Keratinocyte (primary cell): ENCODE results near the gene UNK. TPM values are rescaled to one million over a fixed set of nuclear protein-coding genes. Genes with fewer than 3 reads are reported as not detected.
"Not testable (repeated sequence)": the region's sequence is repeated elsewhere in the genome, so short reads cannot be mapped to it uniquely, and the experiment has no call there.

Experiments
- DNase-seq: peaks from one replicate; pipeline ENCODE4 v3.0.0-alpha.2; 2011; ENCODE audit warnings: low read depth, missing footprints, low spot score
- FAIRE-seq: peaks from 2 replicates; lab custom pipeline; 2011; peaks lifted over from hg19 to GRCh38; lab: Jason Lieb, UNC
- H2AFZ ChIP-seq: 2 replicates; pipeline ENCODE4 v1.6.0; 2012; ENCODE audit warnings: low read length, control low read depth, inconsistent platforms; ENCODE audit not compliant: control insufficient read depth
- H3K27ac ChIP-seq: 2 replicates; pipeline ENCODE4 v1.5.1; 2011; ENCODE audit warnings: low read length; ENCODE audit not compliant: control insufficient read depth, insufficient read depth
- H3K27me3 ChIP-seq: 3 replicates; pipeline ENCODE4 v1.6.0; 2011; ENCODE audit warnings: low read length; ENCODE audit not compliant: control insufficient read depth, insufficient read depth; ENCODE audit errors: extremely low read depth
- H3K36me3 ChIP-seq, 2 experiments: 2 replicates in 1 of 2; 3 replicates in 1 of 2; pipeline ENCODE4 v1.5.1; 2011; ENCODE audit warnings: low read length in 2 of 2, mild to moderate bottlenecking in 1 of 2; ENCODE audit not compliant: control insufficient read depth in 2 of 2, insufficient read depth in 2 of 2; ENCODE audit errors: extremely low read depth in 1 of 2
- H3K4me1 ChIP-seq: 3 replicates; pipeline ENCODE4 v1.5.1; 2011; ENCODE audit warnings: low read length; ENCODE audit not compliant: control insufficient read depth, insufficient read depth; ENCODE audit errors: extremely low read depth
- H3K4me2 ChIP-seq: 3 replicates; pipeline ENCODE4 v1.6.0; 2011; ENCODE audit warnings: low read depth, low read length; ENCODE audit not compliant: control insufficient read depth, insufficient read depth; ENCODE audit errors: extremely low read depth
- H3K4me3 ChIP-seq, 3 experiments: fragments of 200-600 bp in 1 of 3; sonication (generic) in 1 of 3; 2 replicates in 2 of 3; 3 replicates in 1 of 3; pipeline ENCODE4 v1.5.1; 2011 to 2016; ENCODE audit warnings: low read length in 3 of 3, mild to moderate bottlenecking in 3 of 3, control low read depth in 2 of 3, inconsistent platforms in 1 of 3, low read depth in 1 of 3, mixed read lengths in 1 of 3, mixed run types in 1 of 3, moderate library complexity in 1 of 3; ENCODE audit not compliant: control insufficient read depth in 2 of 3, insufficient read depth in 2 of 3; ENCODE audit errors: extremely low read depth in 1 of 3
- H3K79me2 ChIP-seq: 2 replicates; pipeline ENCODE4 v1.6.0; 2012; ENCODE audit warnings: low read length; ENCODE audit not compliant: control insufficient read depth, insufficient read depth
- H3K9ac ChIP-seq: 3 replicates; pipeline ENCODE4 v1.6.0; 2011; ENCODE audit warnings: low read length; ENCODE audit not compliant: control insufficient read depth, insufficient read depth; ENCODE audit errors: extremely low read depth
- H3K9me1 ChIP-seq: 3 replicates; pipeline ENCODE4 v1.6.0; 2011; ENCODE audit warnings: low read length; ENCODE audit not compliant: control insufficient read depth, insufficient read depth; ENCODE audit errors: extremely low read depth
- H3K9me3 ChIP-seq: 2 replicates; pipeline ENCODE4 v1.5.1; 2012; ENCODE audit warnings: low read depth, low read length; ENCODE audit not compliant: control insufficient read depth
- H4K20me1 ChIP-seq: 3 replicates; pipeline ENCODE4 v1.6.0; 2011; ENCODE audit warnings: low read length; ENCODE audit not compliant: control insufficient read depth, insufficient read depth; ENCODE audit errors: extremely low read depth
- EZH2 ChIP-seq: IDR thresholded peaks from one replicate; pipeline ENCODE4 v1.6.1; 2012; ENCODE audit warnings: inconsistent platforms, mild to moderate bottlenecking, low read length, moderate library complexity
- dilution Hi-C: fragments of 300-500 bp; cut with MboI; formaldehyde crosslinking; loops from one replicate; pipeline ENCODE4 v1.7.0; 2020; ENCODE audit warnings: low sequenced_read_pairs; ENCODE audit not compliant: extremely low pct_ligation_motif_present
- polyA plus RNA-seq, 5 experiments: library from polyadenylated mRNA; depleted of rRNA in 3 of 5; stranded (reverse) in 3 of 5; stranded (forward) in 1 of 5; unstranded in 1 of 5; fragments of >200 nt; gene quantifications; 1 replicate in 1 of 5; 2 replicates in 3 of 5; 3 replicates in 1 of 5; pipeline versions ENCODE4 v1.2.1 to v1.2.3, GENCODE V29; 2011 to 2012; ENCODE audit warnings: missing spikeins in 2 of 5, low read depth in 1 of 5, low replicate concordance in 1 of 5
- TF ChIP-seq, protein P1 (sequence below), 3 experiments: IDR thresholded peaks in 1 of 3; conservative IDR thresholded peaks in 1 of 3; optimal IDR thresholded peaks in 1 of 3; 2 replicates in 2 of 3; 3 replicates in 1 of 3; pipeline versions ENCODE3 to v1.5.1; 2011; ENCODE audit warnings: low read length in 3 of 3, mild to moderate bottlenecking in 3 of 3, moderate library complexity in 2 of 3, control low read depth in 1 of 3, inconsistent platforms in 1 of 3; ENCODE audit not compliant: insufficient read depth in 2 of 3; ENCODE audit errors: extremely low read depth in 1 of 3

Gene UNK
- polyA plus RNA-seq, 1 donor (not counting 4 experiments of a cell fraction or from before 2014, with no cell fraction given), result 13.0 TPM

GRCh38 chr17:75856062-75856756 lies 71.6 kb downstream of the UNK start:
- Histone ChIP-seq H3K4me3 (peak overlapping the region; percentile 77 to 95 (median 93)), H3K36me3 (peaks cover 3 to 4% of the 10 kb centered on the region in 2 experiments), H3K27me3 (no peaks in the 10 kb centered on the region), H3K4me1 (peaks cover 22% of the 10 kb centered on the region), H4K20me1 (no peaks in the 10 kb centered on the region), H3K4me2 (peak overlapping the region; percentile 100), H3K9me3 (no peaks in the 10 kb centered on the region), H3K9me1 (no peaks in the 10 kb centered on the region), H3K27ac (peak overlapping the region; percentile 88), H3K9ac (peak overlapping the region; percentile 90), H2AFZ (peak overlapping the region; percentile 96), H3K79me2 (peaks cover 15% of the 10 kb centered on the region)
- dilution Hi-C loops, result no loop called here
- no peak for FAIRE-seq
- DNase-seq, result no peak
- TF ChIP-seq EZH2, result no peak
- TF ChIP-seq, protein P1, sequence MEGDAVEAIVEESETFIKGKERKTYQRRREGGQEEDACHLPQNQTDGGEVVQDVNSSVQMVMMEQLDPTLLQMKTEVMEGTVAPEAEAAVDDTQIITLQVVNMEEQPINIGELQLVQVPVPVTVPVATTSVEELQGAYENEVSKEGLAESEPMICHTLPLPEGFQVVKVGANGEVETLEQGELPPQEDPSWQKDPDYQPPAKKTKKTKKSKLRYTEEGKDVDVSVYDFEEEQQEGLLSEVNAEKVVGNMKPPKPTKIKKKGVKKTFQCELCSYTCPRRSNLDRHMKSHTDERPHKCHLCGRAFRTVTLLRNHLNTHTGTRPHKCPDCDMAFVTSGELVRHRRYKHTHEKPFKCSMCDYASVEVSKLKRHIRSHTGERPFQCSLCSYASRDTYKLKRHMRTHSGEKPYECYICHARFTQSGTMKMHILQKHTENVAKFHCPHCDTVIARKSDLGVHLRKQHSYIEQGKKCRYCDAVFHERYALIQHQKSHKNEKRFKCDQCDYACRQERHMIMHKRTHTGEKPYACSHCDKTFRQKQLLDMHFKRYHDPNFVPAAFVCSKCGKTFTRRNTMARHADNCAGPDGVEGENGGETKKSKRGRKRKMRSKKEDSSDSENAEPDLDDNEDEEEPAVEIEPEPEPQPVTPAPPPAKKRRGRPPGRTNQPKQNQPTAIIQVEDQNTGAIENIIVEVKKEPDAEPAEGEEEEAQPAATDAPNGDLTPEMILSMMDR (optimal IDR thresholded peaks at IDR 0.05 in 1 of 3, IDR thresholded peaks at IDR 0.05 in 1 of 3, conservative IDR thresholded peaks at IDR 0.05 in 1 of 3; ENCODE audit: extremely low read depth in 1 of 3, insufficient read depth in 2 of 3, low read length in 3 of 3), result peak in 1 of 3 experiments; percentile 22

- H4K20me1 ChIP-seq, H3K27me3 ChIP-seq, H3K27ac ChIP-seq, H3K4me3 ChIP-seq, H3K9me3 ChIP-seq, H3K4me2 ChIP-seq, DNase-seq, H3K9me1 ChIP-seq, dilution Hi-C loops, FAIRE-seq, H3K36me3 ChIP-seq, H3K79me2 ChIP-seq, H3K9ac ChIP-seq, H2AFZ ChIP-seq: not testable (repeated sequence)
- H3K4me1 ChIP-seq, result peaks cover 16% of the 10 kb centered on the region
Observed at GRCh38 chr17:75859358-75859757, 74.8 kb downstream of the UNK start.
